Mesothelial cell of epicardium (in vitro differentiated cells): Measurements from ENCODE around the gene HOXD4. TPM values are rescaled to one million over a fixed set of nuclear protein-coding genes. Genes with fewer than 3 reads are reported as not detected.
A peak's percentile ranks its signal among the peaks of the same experiment; 100 is the strongest.

Source experiments
- DNase-seq, 2 experiments: peaks; one replicate each; pipeline ENCODE4 v3.0.0; 2021; ENCODE audit warnings: low spot score in 2 of 2; ENCODE audit not compliant: unreplicated experiment in 2 of 2
- H3K27ac Mint-ChIP-seq: 2 replicates; pipeline ENCODE4 v1.8.0; 2021; ENCODE audit warnings: mixed read lengths
- H3K27me3 Mint-ChIP-seq: 2 replicates; pipeline ENCODE4 v1.8.0; 2021; ENCODE audit warnings: low read depth, mixed read lengths
- H3K36me3 Mint-ChIP-seq: 2 replicates; pipeline ENCODE4 v1.8.0; 2021; ENCODE audit warnings: mixed read lengths
- H3K4me1 Mint-ChIP-seq: 2 replicates; pipeline ENCODE4 v1.8.0; 2021; ENCODE audit warnings: mixed read lengths
- H3K4me3 Mint-ChIP-seq: 2 replicates; pipeline ENCODE4 v1.8.0; 2021; ENCODE audit warnings: mild to moderate bottlenecking, moderate library complexity, mixed read lengths
- H3K9me3 Mint-ChIP-seq: 2 replicates; pipeline ENCODE4 v1.8.0; 2021; ENCODE audit warnings: mixed read lengths
- CTCF ChIP-seq: fragments of 200-600 bp; sonication (generic); IDR thresholded peaks from one replicate; pipeline ENCODE4 v1.5.0; 2021; ENCODE audit warnings: antibody characterized with exemption; ENCODE audit not compliant: unreplicated experiment
- total RNA-seq: library from RNA; stranded (reverse); gene quantifications from 3 replicates; pipeline ENCODE4 v1.2.1, GENCODE V29; 2021

The HOXD4 gene
- total RNA-seq, 1 donor from 2014 or later: 0.67 TPM

GRCh38 chr2:176189681-176190641 lies 38.6 kb downstream of the HOXD4 start:
- H3K36me3 Mint-ChIP-seq: no peaks in the 10 kb centered on the region
- no peak for TF ChIP-seq CTCF
- H3K27ac Mint-ChIP-seq: no peak overlapping the region
- H3K4me3 Mint-ChIP-seq: peak overlapping the region; percentile 44
- H3K4me1 Mint-ChIP-seq: peaks cover 18% of the 10 kb centered on the region
- DNase-seq: no peak
- H3K27me3 Mint-ChIP-seq: peaks cover 95% of the 10 kb centered on the region
- no peaks in the 10 kb centered on the region for H3K9me3 Mint-ChIP-seq

GRCh38 chr2:176192351-176192750 lies 41.0 kb downstream of the HOXD4 start:
- peaks cover 16% of the 10 kb centered on the region for H3K4me1 Mint-ChIP-seq
- no peak overlapping the region for H3K27ac Mint-ChIP-seq
- TF ChIP-seq CTCF: no peak
- DNase-seq: no peak
- H3K4me3 Mint-ChIP-seq: no peak overlapping the region
- H3K27me3 Mint-ChIP-seq: peaks cover 91% of the 10 kb centered on the region
- peaks cover 3% of the 10 kb centered on the region for H3K9me3 Mint-ChIP-seq
- H3K36me3 Mint-ChIP-seq: no peaks in the 10 kb centered on the region

GRCh38 chr2:176193048-176193447 lies 41.7 kb downstream of the HOXD4 start:
- Mint-ChIP-seq H3K9me3 (peaks cover 3% of the 10 kb centered on the region), H3K4me3 (no peak overlapping the region), H3K27me3 (peaks cover 91% of the 10 kb centered on the region), H3K36me3 (no peaks in the 10 kb centered on the region), H3K4me1 (peaks cover 9% of the 10 kb centered on the region), H3K27ac (no peak overlapping the region)
- DNase-seq: no peak
- TF ChIP-seq CTCF: no peak

- no peaks in the 10 kb centered on the region for H3K4me1 Mint-ChIP-seq
- peaks cover 76% of the 10 kb centered on the region for H3K27me3 Mint-ChIP-seq
- H3K4me3 Mint-ChIP-seq: no peak overlapping the region
- no peaks in the 10 kb centered on the region for H3K36me3 Mint-ChIP-seq
- DNase-seq: no peak
- TF ChIP-seq CTCF: no peak
- peaks cover 7% of the 10 kb centered on the region for H3K9me3 Mint-ChIP-seq
- no peak overlapping the region for H3K27ac Mint-ChIP-seq
Measured at GRCh38 chr2:176199902-176200301, 48.6 kb downstream of the HOXD4 start.

GRCh38 chr2:176200971-176201370 lies 49.6 kb downstream of the HOXD4 start:
- H3K27ac Mint-ChIP-seq: no peak overlapping the region
- TF ChIP-seq CTCF: no peak
- H3K4me3 Mint-ChIP-seq: no peak overlapping the region
- no peak for DNase-seq
- no peaks in the 10 kb centered on the region for H3K4me1 Mint-ChIP-seq
- H3K27me3 Mint-ChIP-seq: peaks cover 71% of the 10 kb centered on the region
- H3K9me3 Mint-ChIP-seq: peaks cover 4% of the 10 kb centered on the region
- no peaks in the 10 kb centered on the region for H3K36me3 Mint-ChIP-seq
